GM18907 (cell line): ENCODE results near the gene GXYLT2.

ENCODE experiments used
- ATAC-seq: cut with Tn5 transposase; IDR thresholded peaks from one replicate; pipeline ENCODE4 v1.9.1; 2021; ENCODE audit warnings: mild to moderate bottlenecking, moderate library complexity; ENCODE audit not compliant: unreplicated experiment

The GXYLT2 gene

DNA sequence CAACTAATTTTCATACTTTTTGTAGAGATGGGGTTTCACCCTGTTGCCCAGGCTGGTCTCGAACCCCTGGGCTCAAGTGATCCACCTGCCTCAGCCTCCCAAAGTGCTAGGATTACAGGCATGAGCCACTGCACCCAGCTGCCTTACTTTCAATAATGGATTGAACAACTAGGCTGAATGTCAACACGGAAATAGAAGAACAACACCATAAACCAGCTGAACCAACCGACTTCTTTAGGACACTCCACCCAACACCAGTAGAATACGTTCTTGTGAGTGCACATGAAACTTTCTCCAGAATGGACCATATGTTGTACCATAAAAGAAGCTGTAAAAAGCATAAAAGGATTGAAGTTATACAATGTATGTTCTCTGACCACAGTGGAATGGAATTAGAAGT lies 42.9 kb downstream of the GXYLT2 start:
- ATAC-seq: no peak

DNA sequence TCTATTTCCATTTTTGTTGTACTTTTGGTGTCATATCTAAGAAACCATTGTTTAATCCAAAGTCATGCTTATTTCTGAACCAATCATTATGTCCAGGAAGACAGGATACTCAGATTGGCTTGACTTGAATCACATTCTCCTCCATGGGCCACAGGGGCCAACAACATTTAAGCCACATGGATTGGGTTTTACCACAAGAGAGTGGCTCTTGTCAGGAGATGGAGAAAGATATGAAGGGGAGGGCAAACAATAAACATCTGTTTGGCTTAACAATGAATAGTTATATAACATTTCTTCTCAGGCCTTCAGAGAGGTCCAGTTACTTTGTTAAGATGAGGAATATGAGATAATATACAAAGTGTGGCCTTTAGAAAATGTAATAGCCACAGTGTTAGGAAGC lies 44.6 kb downstream of the GXYLT2 start:
- no peak for ATAC-seq

DNA sequence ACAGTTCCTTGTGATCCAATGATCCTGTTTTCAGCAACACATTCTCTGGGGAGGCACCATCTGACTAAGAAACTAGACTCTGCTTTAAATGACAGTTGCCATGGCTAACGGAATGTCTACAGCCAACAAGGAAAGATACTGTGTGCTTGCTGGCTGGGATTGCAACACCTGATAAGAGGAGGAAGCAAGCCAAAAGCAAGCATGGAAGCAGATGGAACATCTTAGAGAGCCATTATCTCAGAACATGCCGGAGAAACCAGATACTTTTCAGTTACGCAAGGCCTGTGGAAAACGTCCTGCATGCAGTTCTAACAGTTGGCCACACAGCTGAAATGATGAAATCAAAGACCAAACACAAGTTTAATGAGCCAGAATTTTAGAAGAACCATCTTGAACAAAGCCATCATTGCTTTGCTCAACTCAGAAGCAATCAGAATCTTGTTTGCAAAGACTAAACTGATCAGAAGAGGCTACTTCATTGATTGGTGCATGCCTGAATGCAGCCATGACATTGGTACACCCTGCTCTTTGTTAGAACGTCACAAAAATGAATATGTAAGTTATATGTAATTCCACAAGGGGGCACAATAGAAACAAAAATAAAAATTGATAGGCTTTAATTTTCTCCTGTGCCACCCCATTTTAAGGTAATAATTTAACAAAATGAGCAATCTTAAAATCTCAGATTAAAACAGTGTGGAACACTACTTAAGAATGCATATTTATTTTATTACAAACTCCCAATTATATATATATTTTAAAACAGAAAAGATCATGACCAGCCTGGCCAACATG lies 50.8 kb downstream of the GXYLT2 start:
- ATAC-seq: peak; percentile 85

DNA sequence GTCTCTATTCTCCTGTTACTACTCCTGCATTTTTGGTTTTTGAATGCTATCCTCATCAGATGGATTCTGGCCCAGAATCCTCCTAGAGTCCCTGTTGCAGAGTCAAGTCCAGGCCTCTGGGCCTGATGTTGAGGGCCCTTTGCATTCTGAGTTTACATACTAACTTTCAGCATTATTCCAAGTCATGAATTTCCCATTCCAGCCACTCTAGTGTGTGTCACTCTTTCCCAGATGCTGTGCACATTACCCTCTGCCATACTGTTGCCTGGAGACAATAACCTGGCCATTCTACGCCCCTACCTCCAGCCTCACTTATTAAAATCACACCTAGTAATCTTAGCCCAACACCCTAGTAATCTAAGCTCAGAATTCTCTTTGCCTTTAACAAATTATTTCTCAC lies 53.4 kb downstream of the GXYLT2 start:
- ATAC-seq: no peak

DNA sequence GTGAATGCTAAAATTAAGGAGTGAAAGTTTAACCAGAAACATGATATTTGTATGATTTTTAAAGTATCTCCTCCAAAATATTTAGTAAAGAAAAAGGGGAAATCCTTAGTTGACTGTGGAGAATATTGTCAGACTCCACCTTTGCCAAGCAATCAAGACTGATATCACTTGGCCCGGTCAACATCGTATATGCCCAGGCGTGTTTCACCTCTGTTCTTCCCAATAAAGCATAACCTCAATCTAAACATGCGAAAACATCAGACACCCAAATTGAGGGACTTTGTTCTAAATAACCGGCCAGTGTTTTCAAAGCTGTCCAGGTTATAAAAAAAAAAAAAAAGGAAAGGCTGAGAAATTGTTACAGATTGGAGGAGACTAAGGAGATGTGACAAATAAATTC lies 54.6 kb downstream of the GXYLT2 start:
- no peak for ATAC-seq

DNA sequence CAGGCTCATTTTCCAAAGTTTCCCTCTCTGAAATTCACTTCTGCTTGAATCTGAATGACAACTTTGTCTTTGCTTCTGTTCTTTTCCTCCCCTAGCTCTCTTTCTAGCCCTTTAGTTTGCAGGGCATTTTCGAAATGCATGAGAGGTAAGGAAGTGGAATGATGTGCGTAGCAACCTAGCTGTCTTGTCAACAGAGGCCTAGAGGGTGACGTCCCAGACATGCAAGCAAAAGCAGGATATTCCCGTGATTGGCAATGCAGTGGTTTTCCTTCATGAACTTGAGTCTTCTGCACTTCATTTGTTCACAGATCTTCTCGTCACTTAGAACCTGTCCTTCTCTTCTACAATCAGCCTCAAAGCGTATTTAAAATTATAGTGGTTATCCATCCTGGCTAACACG lies 56.9 kb downstream of the GXYLT2 start:
- ATAC-seq: no peak

DNA sequence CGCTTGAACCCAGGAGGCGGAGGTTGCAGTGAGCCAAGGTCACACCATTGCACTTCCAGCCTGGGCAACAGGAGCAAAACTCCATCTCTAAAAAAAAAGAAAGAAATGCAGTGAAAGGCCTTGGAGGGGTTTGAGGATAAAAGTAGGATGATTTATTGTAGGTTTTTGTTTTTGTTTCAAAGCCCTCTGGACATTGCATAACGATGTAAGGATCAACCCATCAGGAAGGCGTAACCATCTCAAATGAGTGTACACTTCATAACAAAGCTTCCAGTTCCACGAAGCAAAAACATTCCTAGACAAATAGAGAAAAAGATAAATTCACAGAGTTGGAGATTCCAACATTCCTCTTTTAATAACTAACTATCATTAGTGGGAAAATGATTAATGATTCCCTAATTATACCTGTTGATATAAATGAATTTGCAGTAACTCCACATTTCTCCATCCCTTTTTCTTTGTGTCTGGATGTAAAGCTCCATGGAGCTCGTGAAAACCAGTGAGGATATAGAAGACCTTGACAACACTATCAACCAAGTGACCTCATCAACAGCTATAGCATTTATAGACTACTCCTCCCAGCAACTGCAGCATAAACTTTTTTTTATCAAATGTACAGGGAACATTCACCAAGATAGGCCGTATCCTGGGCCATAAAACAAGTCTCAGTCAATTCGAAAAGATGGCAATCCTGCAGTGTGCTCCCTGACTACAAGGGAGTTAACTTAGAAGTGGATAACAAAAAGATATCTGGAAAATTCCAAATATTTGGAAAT lies 60.1 kb downstream of the GXYLT2 start:
- no peak for ATAC-seq

DNA sequence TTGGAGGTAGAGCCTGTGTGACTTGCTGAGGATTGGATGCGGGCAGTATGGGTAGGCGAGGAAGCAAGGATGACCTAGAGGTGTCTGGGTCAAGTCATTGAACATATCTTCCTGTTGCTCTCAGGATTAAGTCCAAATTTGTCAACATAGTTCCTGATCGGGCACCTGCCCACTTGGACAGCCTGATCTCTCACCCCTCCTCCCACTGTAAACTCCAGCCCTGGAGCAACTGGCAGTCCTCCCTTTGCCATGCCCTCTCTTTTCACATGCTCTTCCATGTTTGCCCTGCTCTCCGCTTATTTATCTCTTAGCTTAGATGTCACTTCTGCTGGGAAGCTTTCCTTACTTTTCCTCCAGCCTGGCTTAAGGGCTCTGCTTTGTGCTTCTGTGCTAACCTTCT lies 61.2 kb downstream of the GXYLT2 start:
- no peak for ATAC-seq

DNA sequence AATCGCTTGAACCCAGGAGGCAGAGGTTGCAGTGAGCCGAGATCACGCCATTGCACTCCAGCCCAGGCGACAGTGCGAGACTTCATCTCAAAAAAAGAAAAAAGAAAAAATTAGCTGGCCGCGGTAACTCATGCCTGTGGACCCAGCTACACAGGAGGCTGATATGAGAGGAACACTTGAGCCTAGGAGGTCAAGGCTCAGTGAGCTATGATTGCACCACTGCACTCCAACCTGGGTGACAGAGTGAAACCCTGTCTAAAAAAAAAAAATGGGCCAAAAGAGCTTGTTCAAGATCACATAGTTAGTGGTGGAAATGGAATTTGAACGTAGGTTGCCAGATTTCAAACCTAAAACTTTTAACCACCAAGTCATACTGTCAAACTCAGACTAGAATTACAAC lies 62.5 kb downstream of the GXYLT2 start:
- no peak for ATAC-seq

DNA sequence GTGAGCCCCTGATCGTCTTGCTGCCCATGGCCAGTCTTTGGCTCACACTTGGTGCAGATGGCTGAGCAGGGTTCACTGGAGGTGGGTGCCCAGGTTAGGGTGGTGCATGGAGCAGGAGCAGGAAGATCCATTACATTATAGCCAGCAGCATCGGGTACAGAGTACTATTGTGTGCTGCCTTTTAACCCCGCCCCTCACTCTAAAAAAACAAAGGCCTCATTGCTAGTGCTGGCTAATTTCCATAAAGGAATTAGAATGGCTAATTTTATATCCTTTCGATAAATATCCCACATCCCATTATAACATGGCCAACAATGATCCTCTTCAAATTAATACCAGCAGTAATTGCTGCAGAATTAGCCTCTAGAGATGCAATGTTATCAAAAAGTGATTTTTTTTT lies 63.0 kb downstream of the GXYLT2 start:
- no peak for ATAC-seq

DNA sequence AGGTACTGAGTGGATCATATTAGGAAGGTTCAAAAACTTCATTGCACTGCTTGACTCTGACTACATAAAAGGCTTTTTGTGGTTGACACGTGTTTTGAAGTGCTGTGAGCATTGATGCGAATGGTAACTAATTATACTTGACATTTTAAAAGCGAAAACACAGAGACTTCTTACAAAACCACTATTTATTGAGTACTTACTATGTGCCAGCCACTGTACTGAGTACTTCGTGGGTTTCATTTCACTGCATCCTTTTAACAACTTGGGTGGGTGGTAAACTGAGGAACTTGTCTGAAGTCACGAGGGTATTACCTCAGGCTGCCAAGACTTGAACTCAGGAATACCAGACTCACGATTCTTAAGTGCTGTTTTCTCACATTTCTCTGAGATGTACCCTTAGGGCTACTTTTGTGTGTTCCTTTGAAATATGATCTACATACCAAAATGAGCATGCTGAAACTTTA lies 63.4 kb downstream of the GXYLT2 start:
- ATAC-seq: peak; percentile 55

DNA sequence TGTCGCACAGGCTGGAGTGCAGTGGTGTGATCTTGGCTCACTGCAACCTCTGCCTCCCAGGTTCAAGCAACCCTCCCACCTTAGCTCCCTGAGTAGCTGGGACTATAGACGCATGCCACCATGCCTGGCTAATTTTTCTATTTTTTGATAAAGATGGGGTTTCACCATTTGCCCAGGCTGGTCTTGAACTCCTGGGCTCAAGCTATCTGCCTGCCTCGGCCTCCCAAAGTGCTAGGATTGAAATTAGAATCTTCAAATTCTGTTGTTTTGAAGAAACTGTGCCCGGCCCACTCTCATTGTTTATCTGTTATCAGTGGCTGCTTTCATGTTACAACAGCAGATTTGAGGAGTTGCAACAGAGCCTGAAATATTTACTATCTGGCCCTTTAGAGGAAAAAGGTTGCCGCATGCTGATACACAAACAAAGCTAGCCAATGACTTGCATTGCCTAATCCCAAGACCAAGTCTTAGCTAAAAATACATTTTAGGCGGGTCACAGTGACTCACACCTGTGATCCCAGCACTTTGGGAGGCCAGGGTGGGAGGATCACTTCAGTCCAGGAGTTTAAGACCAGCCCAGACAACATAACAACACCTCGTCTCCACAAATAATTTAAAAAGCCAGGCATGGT lies 65.6 kb downstream of the GXYLT2 start:
- ATAC-seq: no peak

DNA sequence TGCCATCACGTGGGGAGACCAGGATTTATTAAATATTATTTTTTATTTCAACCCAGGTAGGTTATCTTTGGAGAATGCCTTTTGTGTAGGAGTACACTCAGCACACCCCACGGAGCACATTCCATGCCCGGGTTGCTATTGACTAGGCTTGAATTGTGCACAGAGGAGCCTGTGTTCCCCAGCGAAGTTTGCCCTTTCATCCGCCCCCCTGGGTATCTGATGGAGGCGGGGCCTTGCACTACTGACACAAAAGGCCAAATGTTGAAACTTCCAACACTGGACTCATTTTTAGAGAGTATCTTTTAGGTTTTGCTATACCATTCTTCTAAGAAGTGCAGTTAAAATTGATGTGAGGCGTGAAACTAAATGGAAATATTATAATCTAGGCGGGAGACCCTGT lies 69.5 kb downstream of the GXYLT2 start:
- no peak for ATAC-seq

DNA sequence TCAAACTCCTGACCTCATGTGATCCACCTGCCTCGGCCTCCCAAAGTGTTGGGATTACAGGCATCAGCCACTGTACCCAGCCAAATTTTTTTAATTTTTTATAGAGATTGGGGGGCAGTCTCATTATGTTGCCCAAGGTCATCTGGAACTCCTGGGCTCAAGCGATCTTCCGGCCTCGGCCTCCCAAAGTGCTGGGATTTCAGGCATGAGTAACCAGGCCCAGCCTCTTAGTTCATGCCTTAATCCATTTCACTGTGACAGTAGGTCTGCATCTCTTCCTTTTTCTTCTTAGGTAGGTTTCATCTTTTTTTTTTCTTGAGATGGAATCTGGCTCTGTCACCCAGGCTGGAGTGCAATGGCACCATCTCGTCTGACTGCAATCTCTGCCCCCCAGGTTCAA lies 71.5 kb downstream of the GXYLT2 start:
- no peak for ATAC-seq

DNA sequence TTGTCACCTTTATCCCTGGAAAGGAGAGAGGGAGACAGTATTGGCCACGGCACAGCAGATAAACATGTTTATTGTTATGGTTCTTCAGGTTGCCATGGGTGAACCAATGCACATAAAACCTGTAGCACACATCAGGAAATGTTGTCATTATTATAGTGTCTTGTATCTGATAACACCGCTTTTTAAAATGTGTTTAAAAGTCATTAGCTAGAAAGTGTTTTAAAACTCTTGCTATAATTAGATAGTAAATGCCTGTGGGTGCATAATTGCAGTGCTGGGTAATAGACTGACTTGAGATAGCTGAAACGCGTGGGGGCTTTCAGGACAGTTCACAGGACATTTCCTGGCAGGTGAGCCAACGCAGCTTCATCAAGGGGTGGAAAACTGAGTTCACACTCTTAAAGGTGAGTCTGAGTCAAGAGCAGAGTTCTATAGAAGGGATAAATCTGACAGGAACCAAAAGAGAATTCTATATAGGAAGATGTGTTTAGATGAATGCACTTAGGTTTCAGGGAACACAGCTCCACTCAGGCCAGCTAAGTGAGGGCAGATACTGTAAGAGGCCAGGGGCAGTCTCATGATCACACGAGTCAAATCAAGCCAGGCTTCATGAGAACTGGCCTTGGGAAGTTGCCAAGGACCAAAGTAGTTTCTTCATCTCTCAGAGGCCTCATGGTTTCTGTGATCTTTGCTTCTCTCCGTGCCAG lies 73.1 kb downstream of the GXYLT2 start:
- ATAC-seq: no peak

DNA sequence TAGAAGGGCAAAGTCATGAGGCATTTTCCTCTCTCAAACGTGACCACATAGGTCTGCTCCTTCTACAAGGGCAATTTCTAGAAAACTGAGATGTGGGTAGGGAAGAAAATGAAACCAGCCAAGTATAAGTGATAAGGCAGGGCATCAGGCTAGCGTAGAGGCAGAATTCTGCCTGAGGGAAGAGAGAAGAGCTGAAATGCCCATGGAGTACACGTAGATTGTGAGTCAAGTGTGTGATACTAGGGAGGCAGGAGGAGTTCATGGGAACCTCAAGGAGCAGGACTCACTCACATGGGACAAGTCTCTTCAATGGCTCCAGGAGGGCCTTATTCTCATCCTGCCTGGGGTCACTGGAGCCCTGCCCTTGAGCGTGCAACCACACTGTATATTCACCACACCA lies 73.9 kb downstream of the GXYLT2 start:
- no peak for ATAC-seq

DNA sequence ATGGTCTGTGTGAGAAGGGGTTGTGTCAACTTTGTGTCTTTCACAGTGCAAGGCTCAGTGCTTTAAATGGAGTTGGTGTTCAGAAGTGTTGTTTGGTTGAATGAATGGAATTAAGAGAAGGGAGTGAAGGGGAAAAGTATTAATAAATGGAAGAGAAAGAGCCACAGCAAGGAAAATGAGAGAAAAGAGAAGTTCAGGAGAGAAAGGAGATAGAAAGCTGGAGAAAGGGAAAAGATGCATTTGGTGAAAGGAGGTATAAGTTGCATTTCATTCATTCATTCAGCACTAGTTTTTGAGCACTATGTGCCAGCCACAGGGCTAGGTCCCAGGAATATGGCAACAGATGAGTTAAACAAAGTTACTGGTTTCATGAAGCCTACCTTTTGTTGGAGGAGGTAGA lies 74.5 kb downstream of the GXYLT2 start:
- ATAC-seq: no peak

DNA sequence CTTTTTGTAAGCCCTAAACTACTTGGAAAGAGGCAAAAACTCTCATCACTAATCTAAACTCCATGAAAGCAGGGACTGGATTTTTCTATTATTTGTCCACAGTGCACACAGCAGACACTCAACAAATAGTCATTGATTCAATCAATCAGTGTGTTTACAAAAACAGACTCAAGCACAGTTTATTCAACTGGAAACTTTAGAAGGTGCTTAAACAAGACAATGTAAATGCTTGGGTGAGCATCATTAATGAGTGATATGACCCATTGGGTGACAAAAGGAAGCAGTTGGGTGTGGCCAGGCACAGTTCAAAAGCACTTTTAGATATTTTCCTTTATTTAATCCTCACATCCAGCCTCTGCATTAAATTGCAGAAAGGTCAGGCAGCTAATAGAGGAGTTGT lies 76.8 kb downstream of the GXYLT2 start:
- no peak for ATAC-seq

DNA sequence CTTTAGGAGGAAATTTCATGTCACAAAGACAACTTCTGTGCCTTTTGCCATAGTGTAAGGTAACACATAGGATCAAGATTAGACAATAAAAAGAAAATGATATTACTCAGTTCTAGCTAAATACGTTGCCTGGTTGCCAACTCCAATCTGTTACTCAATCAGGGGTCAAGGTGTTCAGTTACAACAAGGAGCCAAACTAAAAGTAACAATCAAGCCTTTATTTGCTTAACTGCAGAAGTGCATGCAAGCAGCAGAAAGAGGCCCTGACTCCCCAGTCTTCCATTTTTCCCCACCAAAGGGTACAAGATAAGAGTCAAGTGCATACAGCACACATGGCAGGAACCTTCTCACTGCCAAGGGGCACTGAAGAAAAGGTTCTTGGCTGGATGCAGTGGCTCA lies 80.4 kb downstream of the GXYLT2 start:
- ATAC-seq: no peak

DNA sequence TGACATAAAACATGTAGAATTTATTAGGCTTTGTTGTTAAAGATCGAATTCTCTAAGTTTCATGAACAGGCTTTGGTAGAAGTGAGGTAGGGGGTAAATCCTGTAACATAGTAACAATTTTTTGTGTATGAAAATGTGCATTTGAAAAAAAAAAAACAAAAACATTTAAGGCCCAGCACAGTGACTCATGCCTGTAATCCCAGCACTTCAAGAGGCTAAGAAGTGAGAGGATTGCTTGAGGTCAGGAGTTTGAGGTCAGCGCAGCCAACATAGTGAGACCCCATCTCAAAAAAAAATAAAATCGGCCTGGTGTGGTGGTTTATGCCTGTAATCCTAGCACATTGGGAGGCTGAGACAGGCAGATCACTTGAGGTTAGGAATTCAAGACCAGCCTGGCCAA lies 81.9 kb downstream of the GXYLT2 start:
- ATAC-seq: no peak

DNA sequence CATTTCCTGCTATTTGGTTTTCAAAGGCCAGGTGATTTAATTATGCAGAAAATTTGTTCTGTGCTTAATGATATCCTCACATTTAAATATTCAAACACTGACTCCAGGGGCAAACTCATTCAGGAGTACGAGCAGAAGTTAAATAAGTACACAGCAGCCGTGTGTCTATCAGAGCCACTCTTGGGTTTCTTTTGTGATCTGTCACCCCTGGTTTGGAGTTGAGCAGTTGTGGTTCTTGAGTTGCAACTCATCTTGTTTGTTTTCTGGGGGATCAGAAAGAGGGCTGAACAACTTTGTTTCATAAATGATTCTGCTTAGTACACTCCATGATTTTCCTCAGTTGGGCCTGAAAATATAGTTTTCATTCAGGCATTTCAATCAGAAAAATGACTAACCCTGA lies 83.1 kb downstream of the GXYLT2 start:
- ATAC-seq: no peak
